Neural cell (in vitro differentiated cells): ENCODE measurements around the gene RASL12. TPM values are rescaled to one million over a fixed set of nuclear protein-coding genes. Genes with fewer than 3 reads are reported as not detected.

ENCODE experiments used
- H2AFZ ChIP-seq: fragments of 200-600, 300-800 bp; sonication (generic), shearing (Covaris generic); 2 replicates; pipeline ENCODE4 v1.6.0; 2014; ENCODE audit warnings: low read depth, mild to moderate bottlenecking, antibody characterized with exemption, low read length, moderate library complexity
- H3F3A ChIP-seq: fragments of 200-600 bp; shearing (Covaris generic); 2 replicates; pipeline ENCODE4 v1.6.1; 2016; ENCODE audit warnings: mild to moderate bottlenecking, moderate library complexity, mixed read lengths, antibody characterized with exemption, low read length; ENCODE audit not compliant: insufficient read depth, poor library complexity, severe bottlenecking
- H3K27ac ChIP-seq: fragments of 200-600, 300-800 bp; sonication (generic), shearing (Covaris generic); 2 replicates; pipeline ENCODE4 v1.5.1; 2014; ENCODE audit warnings: mild to moderate bottlenecking, low read length, moderate library complexity
- H3K27me3 ChIP-seq: fragments of 300-800, 200-600 bp; sonication (generic), shearing (Covaris generic); 2 replicates; pipeline ENCODE4 v1.6.0; 2014; ENCODE audit warnings: mild to moderate bottlenecking, low read depth, low read length, moderate library complexity; ENCODE audit not compliant: insufficient read depth
- H3K36me3 ChIP-seq: fragments of 300-800, 200-600 bp; sonication (generic), shearing (Covaris generic); 2 replicates; pipeline ENCODE4 v1.5.1; 2014; ENCODE audit warnings: mild to moderate bottlenecking, antibody characterized with exemption, low read length, moderate library complexity; ENCODE audit not compliant: insufficient read depth
- H3K4me2 ChIP-seq: fragments of 300-800, 200-600 bp; sonication (generic), shearing (Covaris generic); 2 replicates; pipeline ENCODE4 v1.6.0; 2014; ENCODE audit warnings: mild to moderate bottlenecking, low read length
- H3K4me3 ChIP-seq: fragments of 300-800, 200-600 bp; sonication (generic), shearing (Covaris generic); 2 replicates; pipeline ENCODE4 v1.5.1; 2014; ENCODE audit warnings: mild to moderate bottlenecking, low read length, moderate library complexity
- H3K79me2 ChIP-seq: fragments of 200-600 bp; shearing (Covaris generic); replicated peaks from 2 replicates; pipeline ENCODE4 v1.6.0; 2014; ENCODE audit warnings: mild to moderate bottlenecking, low read length, moderate library complexity; ENCODE audit not compliant: insufficient read depth
- H3K9ac ChIP-seq: fragments of 300-800, 200-600 bp; sonication (generic), shearing (Covaris generic); 2 replicates; pipeline ENCODE4 v1.6.1; 2016; ENCODE audit warnings: mild to moderate bottlenecking, low read length, mixed read lengths
- H3K9me2 ChIP-seq: fragments of 200-600 bp; shearing (Covaris generic); 2 replicates; pipeline ENCODE4 v1.6.1; 2016; ENCODE audit warnings: mild to moderate bottlenecking, low read length, mixed read lengths; ENCODE audit not compliant: insufficient read depth
- H3K9me3 ChIP-seq: fragments of 200-600, 300-800 bp; sonication (generic), shearing (Covaris generic); 2 replicates; pipeline ENCODE4 v1.6.1; 2016; ENCODE audit warnings: mild to moderate bottlenecking, mixed run types, low read length, moderate library complexity, mixed read lengths
- H4K20me1 ChIP-seq: fragments of 200-600 bp; shearing (Covaris generic); 2 replicates; pipeline ENCODE4 v1.6.1; 2016; ENCODE audit warnings: mild to moderate bottlenecking, mixed run types; ENCODE audit not compliant: insufficient read depth
- CTCF ChIP-seq: fragments of 450-650 bp; IDR thresholded peaks from 2 replicates; pipeline ENCODE4 v1.5.1; 2014; ENCODE audit warnings: antibody characterized with exemption, mild to moderate bottlenecking, moderate library complexity; ENCODE audit not compliant: poor library complexity, severe bottlenecking
- EP300 ChIP-seq: fragments of 450-650 bp; conservative IDR thresholded peaks from 2 replicates; pipeline ENCODE4 v1.6.1; 2014; ENCODE audit warnings: antibody characterized with exemption, mild to moderate bottlenecking, moderate library complexity; ENCODE audit not compliant: poor library complexity, severe bottlenecking
- EZH2 ChIP-seq: fragments of 200-600, 300-800 bp; shearing (Covaris generic), sonication (generic); IDR thresholded peaks from 2 replicates; pipeline ENCODE4 v1.6.1; 2014; ENCODE audit warnings: antibody characterized with exemption, low read length, borderline replicate concordance, mild to moderate bottlenecking; ENCODE audit not compliant: insufficient read depth, poor library complexity, severe bottlenecking
- MXI1 ChIP-seq: fragments of 450-650 bp; conservative IDR thresholded peaks from 2 replicates; pipeline ENCODE4 v1.6.1; 2014; ENCODE audit warnings: antibody characterized with exemption, mild to moderate bottlenecking; ENCODE audit not compliant: poor library complexity, severe bottlenecking
- POLR2AphosphoS5 ChIP-seq: IDR thresholded peaks from 2 replicates; pipeline ENCODE4 v1.6.1; 2012
- RAD21 ChIP-seq: fragments of 450-650 bp; conservative IDR thresholded peaks from 2 replicates; pipeline ENCODE4 v1.6.1; 2014; ENCODE audit warnings: antibody characterized with exemption, mild to moderate bottlenecking, moderate library complexity
- SMC3 ChIP-seq: fragments of 450-650 bp; conservative IDR thresholded peaks from 2 replicates; pipeline ENCODE4 v1.6.1; 2014; ENCODE audit warnings: antibody characterized with exemption, mild to moderate bottlenecking, moderate library complexity; ENCODE audit not compliant: poor library complexity
- TAF1 ChIP-seq: IDR thresholded peaks from 2 replicates; pipeline ENCODE4 v1.6.1; 2012; ENCODE audit warnings: low read depth
- polyA plus RNA-seq: library from polyadenylated mRNA; depleted of rRNA; stranded (reverse); fragments of >200 nt; gene quantifications from 2 replicates; pipeline ENCODE4 v1.2.3, GENCODE V29; 2014
- TF ChIP-seq, protein P1 (sequence below): IDR thresholded peaks from 2 replicates; pipeline ENCODE4 v1.6.1; 2012; ENCODE audit warnings: borderline replicate concordance

The RASL12 gene
- polyA plus RNA-seq, 1 donor from 2014 or later = not detected

- Histone ChIP-seq H3K27ac (no peak overlapping the region), H3K27me3 (peaks cover 9% of the 10 kb centered on the region)
Observed at GRCh38 chr15:65072617-65073016, 4.8 kb upstream of the RASL12 start.

DNA sequence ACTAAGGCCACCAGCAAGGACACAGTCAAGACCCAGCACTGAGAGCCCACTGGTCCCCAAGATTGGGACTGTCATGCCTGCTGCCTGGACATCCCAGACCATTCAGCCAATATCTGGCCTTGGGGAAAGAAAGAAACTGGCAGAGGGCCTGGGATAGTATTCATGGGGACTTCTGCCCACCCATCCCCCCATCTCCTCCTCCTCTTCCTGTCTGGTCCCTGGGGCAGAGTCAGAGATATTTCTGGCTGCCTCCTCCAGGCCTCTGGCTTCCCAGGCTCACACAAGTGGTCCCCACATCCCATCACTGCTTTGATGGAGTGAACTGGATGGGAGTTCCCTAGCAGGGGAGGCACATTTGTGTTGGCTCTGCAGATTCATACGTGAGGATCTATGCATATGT lies 4.2 kb upstream of the RASL12 start:
- Histone ChIP-seq H3K9ac (no peak overlapping the region), H4K20me1 (no peaks in the 10 kb centered on the region), H3F3A (no peaks in the 10 kb centered on the region), H3K4me2 (no peak overlapping the region), H3K27me3 (peaks cover 15% of the 10 kb centered on the region), H3K9me2 (no peaks in the 10 kb centered on the region), H3K36me3 (no peaks in the 10 kb centered on the region), H2AFZ (no peak overlapping the region), H3K9me3 (no peaks in the 10 kb centered on the region), H3K79me2 (no peaks in the 10 kb centered on the region), H3K4me3 (no peak overlapping the region), H3K27ac (no peak overlapping the region)
- no peak for TF ChIP-seq EP300
- no peak for TF ChIP-seq CTCF
- TF ChIP-seq RAD21 = no peak
- no peak for TF ChIP-seq EZH2
- TF ChIP-seq TAF1 = no peak
- TF ChIP-seq, protein P1, sequence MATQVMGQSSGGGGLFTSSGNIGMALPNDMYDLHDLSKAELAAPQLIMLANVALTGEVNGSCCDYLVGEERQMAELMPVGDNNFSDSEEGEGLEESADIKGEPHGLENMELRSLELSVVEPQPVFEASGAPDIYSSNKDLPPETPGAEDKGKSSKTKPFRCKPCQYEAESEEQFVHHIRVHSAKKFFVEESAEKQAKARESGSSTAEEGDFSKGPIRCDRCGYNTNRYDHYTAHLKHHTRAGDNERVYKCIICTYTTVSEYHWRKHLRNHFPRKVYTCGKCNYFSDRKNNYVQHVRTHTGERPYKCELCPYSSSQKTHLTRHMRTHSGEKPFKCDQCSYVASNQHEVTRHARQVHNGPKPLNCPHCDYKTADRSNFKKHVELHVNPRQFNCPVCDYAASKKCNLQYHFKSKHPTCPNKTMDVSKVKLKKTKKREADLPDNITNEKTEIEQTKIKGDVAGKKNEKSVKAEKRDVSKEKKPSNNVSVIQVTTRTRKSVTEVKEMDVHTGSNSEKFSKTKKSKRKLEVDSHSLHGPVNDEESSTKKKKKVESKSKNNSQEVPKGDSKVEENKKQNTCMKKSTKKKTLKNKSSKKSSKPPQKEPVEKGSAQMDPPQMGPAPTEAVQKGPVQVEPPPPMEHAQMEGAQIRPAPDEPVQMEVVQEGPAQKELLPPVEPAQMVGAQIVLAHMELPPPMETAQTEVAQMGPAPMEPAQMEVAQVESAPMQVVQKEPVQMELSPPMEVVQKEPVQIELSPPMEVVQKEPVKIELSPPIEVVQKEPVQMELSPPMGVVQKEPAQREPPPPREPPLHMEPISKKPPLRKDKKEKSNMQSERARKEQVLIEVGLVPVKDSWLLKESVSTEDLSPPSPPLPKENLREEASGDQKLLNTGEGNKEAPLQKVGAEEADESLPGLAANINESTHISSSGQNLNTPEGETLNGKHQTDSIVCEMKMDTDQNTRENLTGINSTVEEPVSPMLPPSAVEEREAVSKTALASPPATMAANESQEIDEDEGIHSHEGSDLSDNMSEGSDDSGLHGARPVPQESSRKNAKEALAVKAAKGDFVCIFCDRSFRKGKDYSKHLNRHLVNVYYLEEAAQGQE = no peak

More at GRCh38 chr15:65072617-65073016, 4.8 kb upstream of the RASL12 start:
- Histone ChIP-seq H3K36me3 (no peaks in the 10 kb centered on the region), H4K20me1 (no peaks in the 10 kb centered on the region), H3K4me2 (no peak overlapping the region), H3F3A (no peaks in the 10 kb centered on the region), H2AFZ (no peak overlapping the region), H3K9ac (no peak overlapping the region), H3K9me3 (no peaks in the 10 kb centered on the region), H3K9me2 (no peaks in the 10 kb centered on the region), H3K79me2 (no peaks in the 10 kb centered on the region), H3K4me3 (no peak overlapping the region)
- no peak for TF ChIP-seq MXI1

- H3K9me2 ChIP-seq = no peaks in the 10 kb centered on the region
- no peaks in the 10 kb centered on the region for H4K20me1 ChIP-seq
- TF ChIP-seq RAD21 (no peak), SMC3 (no peak), EP300 (no peak), POLR2AphosphoS5 (no peak), EZH2 (no peak), MXI1 (no peak)
- TF ChIP-seq, protein P1 = no peak
- no peaks in the 10 kb centered on the region for H3K36me3 ChIP-seq
- no peak overlapping the region for H3K9ac ChIP-seq
- no peak overlapping the region for H3K4me2 ChIP-seq
- H3K27me3 ChIP-seq = peaks cover 22% of the 10 kb centered on the region
- no peaks in the 10 kb centered on the region for H3K79me2 ChIP-seq
- H3K27ac ChIP-seq = no peak overlapping the region
- H3K9me3 ChIP-seq = no peaks in the 10 kb centered on the region
- H3K4me3 ChIP-seq = no peak overlapping the region
- no peak overlapping the region for H2AFZ ChIP-seq
- H3F3A ChIP-seq = no peaks in the 10 kb centered on the region
Observed at GRCh38 chr15:65071381-65071811, 3.6 kb upstream of the RASL12 start.
